DOHH2 (cell line): ENCODE results near the gene LRRC4C.

Source experiments
- H3F3A ChIP-seq: fragments of 200-600 bp; sonication (generic), shearing (Covaris generic); 2 replicates; pipeline ENCODE4 v1.6.0; 2016; ENCODE audit warnings: antibody characterized with exemption, mild to moderate bottlenecking; ENCODE audit not compliant: control insufficient read depth, insufficient read depth
- H3K27ac ChIP-seq: fragments of 200-600 bp; sonication (generic); 2 replicates; pipeline ENCODE4 v1.5.1; 2014; ENCODE audit warnings: low read depth, mild to moderate bottlenecking, low read length, moderate library complexity
- H3K27me3 ChIP-seq: fragments of 200-600 bp; sonication (generic); 2 replicates; pipeline ENCODE4 v1.6.1; 2014; ENCODE audit warnings: mild to moderate bottlenecking, low read length, mixed read lengths; ENCODE audit not compliant: control insufficient read depth
- H3K36me3 ChIP-seq: fragments of 200-600 bp; sonication (generic); 2 replicates; pipeline ENCODE4 v1.6.1; 2014; ENCODE audit warnings: mild to moderate bottlenecking, low read length, moderate library complexity, mixed read lengths; ENCODE audit not compliant: control insufficient read depth
- H3K4me1 ChIP-seq: fragments of 200-600 bp; sonication (generic); 2 replicates; pipeline ENCODE4 v1.6.1; 2014; ENCODE audit warnings: mild to moderate bottlenecking, low read length, mixed read lengths; ENCODE audit not compliant: control insufficient read depth
- H3K4me2 ChIP-seq: fragments of 200-600 bp; sonication (generic); 2 replicates; pipeline ENCODE4 v1.6.0; 2014; ENCODE audit warnings: mild to moderate bottlenecking, low read length, moderate library complexity
- H3K4me3 ChIP-seq: fragments of 200-600 bp; sonication (generic); 2 replicates; pipeline ENCODE4 v1.5.1; 2014; ENCODE audit warnings: mild to moderate bottlenecking, low read length, mixed read lengths
- H3K79me2 ChIP-seq: fragments of 200-600 bp; sonication (generic); 2 replicates; pipeline ENCODE4 v1.6.1; 2014; ENCODE audit warnings: mild to moderate bottlenecking, low read length, mixed read lengths; ENCODE audit not compliant: control insufficient read depth
- H3K9me2 ChIP-seq: fragments of 200-600 bp; sonication (generic); replicated peaks from 2 replicates; pipeline ENCODE4 v1.6.1; 2014; ENCODE audit warnings: mild to moderate bottlenecking, low read length, mixed read lengths; ENCODE audit not compliant: control insufficient read depth
- H3K9me3 ChIP-seq: fragments of 200-600 bp; sonication (generic); 2 replicates; pipeline ENCODE4 v1.6.1; 2014; ENCODE audit warnings: antibody characterized with exemption, low read length, mixed read lengths; ENCODE audit not compliant: control insufficient read depth, insufficient read depth
- H4K20me1 ChIP-seq: fragments of 200-600 bp; sonication (generic); 2 replicates; pipeline ENCODE4 v1.6.0; 2014; ENCODE audit warnings: low read depth, mild to moderate bottlenecking, antibody characterized with exemption, low read length, moderate library complexity; ENCODE audit not compliant: control insufficient read depth, insufficient read depth
- EZH2phosphoT487 ChIP-seq: fragments of 200-600 bp; sonication (generic); IDR thresholded peaks from 2 replicates; pipeline ENCODE4 v1.6.1; 2017; ENCODE audit warnings: borderline replicate concordance, mild to moderate bottlenecking, antibody characterized with exemption, low read length, moderate library complexity, mixed read lengths
- TF ChIP-seq, protein P1 (sequence below): fragments of 200-600 bp; sonication (generic); IDR thresholded peaks from one replicate; pipeline ENCODE4 v1.5.1; 2014; ENCODE audit warnings: antibody characterized with exemption, mild to moderate bottlenecking, low read depth, low read length; ENCODE audit not compliant: poor library complexity, severe bottlenecking

The LRRC4C gene

DNA sequence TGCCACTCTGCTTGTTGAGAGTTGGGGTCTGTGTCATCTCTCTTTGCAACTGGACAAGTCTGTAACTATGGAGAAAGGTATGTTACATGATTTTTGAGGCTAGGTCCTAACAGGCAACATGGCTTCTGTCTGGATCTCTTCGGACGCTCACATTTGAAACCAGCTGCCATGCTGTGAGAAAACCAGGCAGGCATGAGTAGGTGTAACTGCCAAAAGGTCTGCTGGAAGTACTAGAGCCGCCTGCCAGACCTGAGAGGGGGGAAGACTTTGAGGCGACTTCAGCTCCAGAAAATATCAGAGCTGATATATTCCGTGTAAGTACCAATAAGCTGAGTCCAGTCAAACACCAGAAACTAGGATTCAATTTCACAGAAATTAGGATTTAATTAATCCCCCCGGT lies 579.5 kb downstream of the LRRC4C start:
- H3K27me3 ChIP-seq: no peaks in the 10 kb centered on the region
- H3K4me1 ChIP-seq: no peaks in the 10 kb centered on the region
- H3F3A ChIP-seq: no peaks in the 10 kb centered on the region
- no peaks in the 10 kb centered on the region for H3K9me3 ChIP-seq
- no peaks in the 10 kb centered on the region for H3K79me2 ChIP-seq
- no peak overlapping the region for H3K27ac ChIP-seq
- no peaks in the 10 kb centered on the region for H3K9me2 ChIP-seq
- no peak overlapping the region for H3K4me3 ChIP-seq
- TF ChIP-seq EZH2phosphoT487: no peak
- TF ChIP-seq, protein P1, sequence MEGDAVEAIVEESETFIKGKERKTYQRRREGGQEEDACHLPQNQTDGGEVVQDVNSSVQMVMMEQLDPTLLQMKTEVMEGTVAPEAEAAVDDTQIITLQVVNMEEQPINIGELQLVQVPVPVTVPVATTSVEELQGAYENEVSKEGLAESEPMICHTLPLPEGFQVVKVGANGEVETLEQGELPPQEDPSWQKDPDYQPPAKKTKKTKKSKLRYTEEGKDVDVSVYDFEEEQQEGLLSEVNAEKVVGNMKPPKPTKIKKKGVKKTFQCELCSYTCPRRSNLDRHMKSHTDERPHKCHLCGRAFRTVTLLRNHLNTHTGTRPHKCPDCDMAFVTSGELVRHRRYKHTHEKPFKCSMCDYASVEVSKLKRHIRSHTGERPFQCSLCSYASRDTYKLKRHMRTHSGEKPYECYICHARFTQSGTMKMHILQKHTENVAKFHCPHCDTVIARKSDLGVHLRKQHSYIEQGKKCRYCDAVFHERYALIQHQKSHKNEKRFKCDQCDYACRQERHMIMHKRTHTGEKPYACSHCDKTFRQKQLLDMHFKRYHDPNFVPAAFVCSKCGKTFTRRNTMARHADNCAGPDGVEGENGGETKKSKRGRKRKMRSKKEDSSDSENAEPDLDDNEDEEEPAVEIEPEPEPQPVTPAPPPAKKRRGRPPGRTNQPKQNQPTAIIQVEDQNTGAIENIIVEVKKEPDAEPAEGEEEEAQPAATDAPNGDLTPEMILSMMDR: no peak
- H4K20me1 ChIP-seq: no peaks in the 10 kb centered on the region
- H3K4me2 ChIP-seq: no peak overlapping the region
- H3K36me3 ChIP-seq: no peaks in the 10 kb centered on the region

DNA sequence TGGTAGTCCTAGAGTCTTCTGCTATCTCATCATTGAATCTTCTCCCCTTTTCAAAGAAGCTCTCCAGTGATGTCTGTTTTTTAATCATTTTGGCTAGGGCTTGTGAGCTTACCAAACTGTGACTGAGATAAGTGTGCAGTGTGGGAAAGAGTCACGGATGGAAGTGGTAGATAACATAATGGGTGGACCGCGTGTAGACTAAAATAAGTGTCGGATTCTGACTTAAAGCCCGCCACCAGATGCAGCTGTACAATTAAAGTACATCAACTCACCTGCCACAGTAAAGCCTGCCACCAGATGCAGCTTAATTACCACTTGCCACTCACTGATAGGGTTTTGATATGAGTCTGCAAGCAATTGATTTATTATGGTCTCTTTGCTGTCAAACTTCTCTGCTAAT lies 581.5 kb downstream of the LRRC4C start:
- H3K79me2 ChIP-seq: no peaks in the 10 kb centered on the region
- H3K27me3 ChIP-seq: no peaks in the 10 kb centered on the region
- no peaks in the 10 kb centered on the region for H3F3A ChIP-seq
- no peak overlapping the region for H3K27ac ChIP-seq
- no peak overlapping the region for H3K4me2 ChIP-seq
- H4K20me1 ChIP-seq: no peaks in the 10 kb centered on the region
- H3K4me1 ChIP-seq: no peaks in the 10 kb centered on the region
- no peaks in the 10 kb centered on the region for H3K9me2 ChIP-seq
- H3K36me3 ChIP-seq: no peaks in the 10 kb centered on the region
- no peak for TF ChIP-seq EZH2phosphoT487
- TF ChIP-seq, protein P1: no peak
- H3K9me3 ChIP-seq: no peaks in the 10 kb centered on the region
- no peak overlapping the region for H3K4me3 ChIP-seq

DNA sequence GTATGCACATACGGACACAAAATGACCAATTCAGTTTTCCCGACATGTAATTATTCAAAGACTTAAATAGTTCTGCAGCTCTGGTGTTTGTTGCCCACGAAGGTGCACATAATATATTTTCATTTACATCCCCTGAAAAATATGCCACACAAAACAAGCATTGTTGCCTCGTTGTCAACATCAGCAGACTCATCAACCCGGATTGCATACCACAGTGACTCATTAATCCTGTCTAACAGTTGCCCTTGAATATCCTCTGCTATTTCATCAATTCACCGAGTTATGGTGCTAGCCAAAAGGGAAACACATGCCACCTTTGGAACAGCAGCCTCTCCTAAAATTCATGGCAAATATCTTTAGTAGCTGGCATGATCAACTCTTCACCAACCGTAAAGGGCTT lies 582.2 kb downstream of the LRRC4C start:
- Histone ChIP-seq H3K36me3 (no peaks in the 10 kb centered on the region), H3K27me3 (no peaks in the 10 kb centered on the region), H3K4me1 (no peaks in the 10 kb centered on the region), H3K9me2 (no peaks in the 10 kb centered on the region), H3F3A (no peaks in the 10 kb centered on the region), H3K79me2 (no peaks in the 10 kb centered on the region), H3K27ac (no peak overlapping the region), H3K4me3 (no peak overlapping the region), H3K4me2 (no peak overlapping the region), H3K9me3 (no peaks in the 10 kb centered on the region), H4K20me1 (no peaks in the 10 kb centered on the region)
- TF ChIP-seq, protein P1: no peak
- no peak for TF ChIP-seq EZH2phosphoT487
